Hippocampal formation (tissue), 2 donors: ENCODE data around the gene RPS2.

Experiments
- DNase-seq, 2 donors: peaks; one replicate each; lab custom pipeline; 2025; lab: John Stamatoyannopoulos, UW

Gene RPS2

GRCh38 chr16:1918351-1919326, 46.0 kb downstream of the RPS2 start, which contains the start of gene HS3ST6:
HS3ST6 (minus strand) TSS chr16:1918415; CDS start chr16:1918323, 92 bp downstream.
- no peak for DNase-seq

GRCh38 chr16:1917665-1918350, 46.8 kb downstream of the RPS2 start:
- DNase-seq = no peak

GRCh38 chr16:1917056-1917664, 47.5 kb downstream of the RPS2 start:
- DNase-seq = no peak

- no peak for DNase-seq
Observed at GRCh38 chr16:1916640-1916990, 48.0 kb downstream of the RPS2 start.

- no peak for DNase-seq
Observed at GRCh38 chr16:1915732-1916639, 48.6 kb downstream of the RPS2 start.

- DNase-seq = no peak
Observed at GRCh38 chr16:1914988-1915387, 49.6 kb downstream of the RPS2 start.

GRCh38 chr16:1914084-1914608, 50.5 kb downstream of the RPS2 start:
- no peak for DNase-seq

- DNase-seq = no peak
Observed at GRCh38 chr16:1913327-1914083, 51.1 kb downstream of the RPS2 start.

- no peak for DNase-seq
Observed at GRCh38 chr16:1912215-1912543, 52.4 kb downstream of the RPS2 start.
